GM20431 (cell line): ENCODE data around the gene DENND1A.
"Not testable (repeated sequence)": the region's sequence is repeated elsewhere in the genome, so short reads cannot be mapped to it uniquely, and the experiment has no call there.

ENCODE experiments used
- in situ Hi-C: fragments of 300-500 bp; cut with MseI, MboI; formaldehyde crosslinking; loops from one replicate; pipeline ENCODE4 v1.15.0; 2020; ENCODE audit warnings: low sequenced_read_pairs; ENCODE audit not compliant: unreplicated experiment

Gene DENND1A

DNA sequence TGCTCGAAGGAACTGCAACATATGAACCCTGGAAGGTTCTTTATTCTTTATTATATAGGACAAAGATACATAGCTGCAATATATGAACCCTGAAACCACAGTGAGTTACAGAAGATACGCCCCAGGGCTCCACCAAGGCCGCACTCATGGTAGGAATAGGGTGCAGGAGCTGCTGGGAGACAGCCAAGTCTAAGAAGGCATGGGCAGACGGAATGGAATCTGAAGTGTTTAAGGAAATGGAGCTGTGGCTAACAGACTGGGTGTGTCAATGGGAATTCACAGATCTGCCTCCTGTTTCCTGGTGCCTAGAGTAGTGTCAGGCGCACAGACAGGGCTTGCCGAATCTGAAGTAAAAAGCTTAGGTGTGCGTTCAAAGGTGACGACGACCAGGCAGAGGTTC, 286.4 kb downstream of the DENND1A start:
- in situ Hi-C loops: no loop called here

DNA sequence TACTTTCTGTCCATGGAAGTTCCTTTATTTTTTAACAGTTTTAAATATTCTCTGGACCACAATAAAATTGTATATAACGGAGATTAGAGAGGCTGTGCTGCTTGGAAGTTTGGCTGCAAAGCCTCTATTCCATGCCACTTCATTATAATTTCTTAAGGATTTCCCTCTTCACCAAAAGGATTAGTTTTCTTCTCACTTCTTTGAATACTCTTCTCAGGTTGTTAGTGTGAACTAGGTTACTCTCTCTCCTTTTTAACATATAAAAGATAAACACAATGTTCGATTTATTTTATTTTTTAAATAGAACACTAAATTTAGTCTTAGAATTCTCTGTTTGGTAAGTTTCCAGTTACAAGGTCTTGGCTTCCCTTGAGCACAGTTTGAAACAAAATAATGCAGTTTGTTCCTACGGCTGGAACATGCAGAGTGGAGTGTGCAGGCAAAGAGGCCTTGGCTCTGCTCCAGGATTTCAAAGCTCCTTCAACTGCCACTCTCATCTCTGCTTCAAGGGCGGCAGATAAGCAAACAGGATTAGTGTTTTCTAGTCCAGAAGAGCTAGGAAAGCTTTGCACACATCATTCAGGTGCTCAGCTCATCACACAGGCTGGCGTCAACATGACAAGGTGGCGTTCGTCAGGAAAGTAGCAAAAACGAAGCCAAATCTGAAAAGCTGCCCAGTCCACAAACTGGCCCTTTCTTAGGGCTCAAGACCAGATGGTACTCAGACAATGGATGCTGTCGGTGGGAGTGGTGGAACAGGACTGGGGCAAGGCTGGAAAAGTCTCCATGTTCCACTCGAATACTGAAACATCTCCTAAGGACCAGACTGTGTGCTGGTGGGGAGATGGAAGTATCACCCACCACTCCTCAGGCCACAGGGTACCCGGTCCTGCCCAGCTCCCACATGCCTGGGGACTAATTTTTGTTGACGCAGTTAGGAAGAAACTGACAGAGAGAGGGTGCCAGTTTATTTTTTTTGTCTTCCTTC, 287.3 kb downstream of the DENND1A start:
- in situ Hi-C loops: no loop called here

DNA sequence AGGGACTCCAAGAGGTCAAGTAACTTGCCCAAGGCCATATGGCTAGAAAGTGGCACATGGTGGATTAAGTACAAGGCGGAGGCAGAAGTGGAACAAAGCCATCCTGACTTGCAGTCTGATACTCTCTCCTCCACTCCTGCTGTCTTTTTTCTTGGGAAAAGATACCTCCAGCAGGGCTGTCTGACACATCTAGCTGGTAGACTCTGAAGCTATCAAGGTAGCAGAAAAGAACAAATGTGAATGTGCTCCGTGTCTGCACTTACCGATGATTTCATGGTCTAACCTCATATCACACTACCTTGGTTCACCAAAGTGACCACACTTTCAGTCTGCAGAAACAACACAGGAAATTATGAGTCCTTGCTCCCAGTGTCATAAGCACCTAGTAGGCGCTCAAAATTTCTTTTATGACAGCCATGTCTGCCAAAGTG, 289.1 kb downstream of the DENND1A start:
- in situ Hi-C loops: no loop called here

DNA sequence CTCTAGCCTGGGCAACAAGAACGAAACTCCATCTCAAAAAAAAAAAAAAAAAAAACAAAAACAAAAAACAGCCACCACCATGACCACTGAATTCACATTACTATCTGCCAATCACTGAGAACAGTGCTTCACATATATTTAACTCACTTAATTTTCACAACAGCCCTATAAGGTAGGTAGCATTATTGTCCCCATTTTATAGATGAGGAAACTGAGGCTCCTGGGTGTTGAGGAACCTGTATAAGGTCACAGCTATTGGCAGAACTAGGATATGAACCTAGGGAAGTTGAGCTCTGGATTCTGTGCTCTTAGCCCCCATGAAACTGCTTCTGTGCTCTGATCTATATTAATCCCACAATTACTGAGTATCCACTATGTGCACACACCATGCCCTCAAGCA, 290.2 kb downstream of the DENND1A start:
- in situ Hi-C loops: no loop called here

DNA sequence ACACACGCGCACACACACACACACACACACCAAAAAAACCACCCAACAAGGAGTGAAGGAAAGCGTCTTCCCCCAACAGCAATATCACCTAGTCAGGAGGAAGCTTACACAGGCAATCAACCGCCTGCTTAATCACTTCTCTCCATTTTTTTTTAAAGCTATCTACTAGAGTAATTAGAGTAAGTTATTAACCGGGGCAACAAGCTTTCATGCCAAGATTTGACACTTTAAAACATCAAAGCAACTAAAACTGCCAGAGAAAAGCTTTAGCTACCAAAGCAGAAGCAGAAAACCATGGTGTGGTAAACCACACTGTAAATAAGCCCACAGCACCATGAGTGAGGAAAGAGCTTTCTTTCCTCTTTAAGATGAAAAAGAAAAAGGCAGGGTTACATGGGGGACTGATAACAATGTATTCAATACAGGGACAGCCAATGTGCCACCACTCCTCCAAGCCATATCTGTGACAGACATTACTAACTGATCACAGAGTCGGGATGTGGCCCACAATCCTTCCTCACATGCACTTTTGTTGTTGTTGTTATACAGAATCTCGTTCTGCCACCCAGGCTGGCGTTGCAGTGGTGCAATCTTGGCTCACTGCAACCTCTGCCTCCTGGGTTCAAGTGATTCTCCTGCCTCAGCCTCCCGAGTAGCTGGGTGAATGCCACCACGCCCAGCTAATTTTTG, 291.8 kb downstream of the DENND1A start:
- in situ Hi-C loops: no loop called here

DNA sequence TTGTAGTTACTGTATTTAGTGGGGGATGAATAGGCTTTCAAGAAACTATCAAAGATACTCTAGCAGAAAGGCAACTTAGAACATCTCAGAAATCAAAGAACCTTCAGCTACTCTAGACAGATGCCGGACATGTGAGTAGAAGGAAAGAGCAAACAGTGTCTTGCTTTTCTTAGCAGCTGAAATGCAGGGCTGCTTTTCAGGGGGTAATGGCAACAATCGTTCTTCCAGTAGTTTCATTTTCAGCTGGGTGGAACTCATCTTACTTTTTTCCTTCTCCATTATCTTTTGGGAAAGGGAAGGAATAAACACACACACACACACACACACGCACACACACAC, 292.4 kb downstream of the DENND1A start:
- in situ Hi-C loops: no loop called here

DNA sequence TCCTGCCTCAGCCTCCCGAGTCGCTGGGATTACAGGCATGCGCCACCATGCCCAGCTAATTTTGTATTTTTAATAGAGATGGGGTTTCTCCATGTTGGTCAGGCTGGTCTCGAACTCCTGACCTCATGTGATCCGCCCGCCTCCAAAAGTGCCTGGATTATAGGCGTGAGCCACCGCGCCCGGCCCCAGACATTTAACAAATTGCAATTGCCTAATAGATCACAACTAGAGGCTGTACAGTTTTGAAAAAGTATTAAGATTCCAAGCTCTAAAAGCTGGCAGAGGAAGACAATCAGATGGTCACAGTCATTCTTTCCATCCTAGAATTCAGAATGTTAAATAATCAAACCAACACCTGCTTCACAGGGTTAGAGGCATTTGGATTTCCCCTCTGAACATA, 293.1 kb downstream of the DENND1A start:
- in situ Hi-C loops: not testable (repeated sequence)

DNA sequence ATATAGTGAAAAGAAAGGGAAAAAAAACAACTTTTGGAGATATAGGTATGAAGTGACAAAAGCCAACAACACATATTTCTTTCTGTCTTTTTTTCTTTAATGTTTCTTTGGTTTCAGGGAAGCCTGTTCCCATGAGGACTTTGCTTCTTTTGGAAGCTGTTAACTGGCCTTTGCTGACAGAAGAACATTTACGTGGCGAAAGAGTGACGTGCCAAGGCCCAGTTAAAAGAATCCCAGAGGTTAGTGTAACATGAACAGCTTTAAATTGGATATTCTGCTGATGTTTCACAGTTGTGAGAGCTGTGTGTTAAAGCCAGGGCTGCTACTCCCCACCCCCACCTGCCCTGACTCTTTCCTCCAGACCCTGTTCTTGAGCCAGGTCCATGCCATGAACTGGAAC, 298.1 kb downstream of the DENND1A start:
- in situ Hi-C loops: no loop called here

DNA sequence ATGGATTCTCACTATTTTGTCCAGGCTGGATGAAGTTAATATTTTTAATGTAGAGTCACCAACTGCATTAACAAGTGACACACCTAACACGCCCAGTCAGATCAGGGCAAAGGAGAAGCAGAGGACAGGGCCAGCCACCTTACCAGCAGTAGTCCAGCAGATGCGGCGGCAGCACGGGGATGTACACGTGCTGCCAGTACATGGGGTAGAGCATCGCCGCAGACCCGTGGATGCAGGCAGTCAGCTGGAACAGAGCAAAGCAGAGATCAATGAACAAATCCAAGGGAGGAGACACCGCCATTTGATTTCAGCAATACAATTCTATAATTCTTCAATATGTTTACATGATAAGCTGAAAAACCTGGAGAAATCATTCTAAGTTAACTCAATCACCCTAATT, 299.7 kb downstream of the DENND1A start:
- in situ Hi-C loops: no loop called here

DNA sequence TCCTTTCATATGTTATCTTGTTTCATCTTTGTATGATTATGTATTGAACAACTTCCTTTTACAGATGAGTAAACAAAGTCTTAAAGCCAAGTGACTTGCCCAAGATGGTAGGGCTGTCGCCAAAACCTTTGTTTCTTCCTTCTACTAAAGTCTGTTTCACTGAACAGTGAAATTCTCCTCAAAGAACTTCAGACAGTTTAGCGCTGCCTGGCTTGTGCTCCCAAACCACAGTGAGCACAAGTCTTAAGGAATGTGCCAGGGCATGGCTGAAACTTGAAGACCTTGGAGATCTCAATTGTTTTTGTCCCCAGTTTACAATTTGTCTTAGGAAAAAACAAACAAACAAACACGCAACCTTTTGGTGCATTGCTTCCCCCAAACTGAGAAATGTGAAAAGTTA, 300.4 kb downstream of the DENND1A start:
- in situ Hi-C loops: no loop called here

DNA sequence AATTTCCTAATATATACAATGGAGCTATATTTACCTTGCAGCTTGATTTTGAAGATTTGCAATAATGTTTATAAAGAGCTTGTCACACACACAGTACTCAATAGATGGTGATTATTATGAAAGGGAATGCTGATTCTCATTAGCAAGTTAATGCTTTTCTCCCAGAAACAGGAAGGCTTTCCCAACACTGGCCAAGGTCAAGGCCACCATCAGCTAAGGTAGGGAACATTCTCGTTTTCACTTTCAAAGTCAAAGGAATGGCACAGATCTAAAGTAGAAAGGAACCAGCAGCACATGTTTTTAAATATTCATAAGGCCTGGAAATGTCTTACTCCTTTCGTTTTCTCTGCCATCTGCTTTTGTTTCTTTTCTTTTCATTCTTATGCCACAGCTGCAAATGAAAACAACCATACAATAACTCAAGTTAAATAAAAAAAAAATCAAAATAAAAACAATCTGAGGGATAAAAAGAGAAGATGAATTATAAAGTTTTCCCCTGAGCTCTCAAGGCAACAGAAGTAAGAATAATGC, 307.1 kb downstream of the DENND1A start:
- in situ Hi-C loops: no loop called here

DNA sequence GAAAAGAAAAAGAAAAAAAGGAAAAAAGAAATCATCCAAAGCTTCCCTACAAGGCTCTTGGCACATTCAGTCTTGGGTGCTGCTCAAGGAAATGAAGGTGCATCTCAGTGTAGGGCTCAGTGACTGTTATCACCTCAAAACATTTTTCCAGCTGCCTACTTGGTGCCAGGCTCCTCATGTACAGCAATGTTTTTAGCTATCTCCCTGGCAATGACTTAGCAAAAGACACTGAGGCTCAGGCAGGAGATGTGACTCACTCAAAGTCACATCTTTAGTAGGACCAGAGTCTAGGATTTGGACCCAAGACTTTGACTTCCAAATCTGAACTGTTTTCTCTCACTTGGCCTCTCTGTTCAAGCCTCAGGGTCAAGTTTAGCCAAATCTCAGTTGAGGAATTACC, 309.7 kb downstream of the DENND1A start:
- in situ Hi-C loops: no loop called here

DNA sequence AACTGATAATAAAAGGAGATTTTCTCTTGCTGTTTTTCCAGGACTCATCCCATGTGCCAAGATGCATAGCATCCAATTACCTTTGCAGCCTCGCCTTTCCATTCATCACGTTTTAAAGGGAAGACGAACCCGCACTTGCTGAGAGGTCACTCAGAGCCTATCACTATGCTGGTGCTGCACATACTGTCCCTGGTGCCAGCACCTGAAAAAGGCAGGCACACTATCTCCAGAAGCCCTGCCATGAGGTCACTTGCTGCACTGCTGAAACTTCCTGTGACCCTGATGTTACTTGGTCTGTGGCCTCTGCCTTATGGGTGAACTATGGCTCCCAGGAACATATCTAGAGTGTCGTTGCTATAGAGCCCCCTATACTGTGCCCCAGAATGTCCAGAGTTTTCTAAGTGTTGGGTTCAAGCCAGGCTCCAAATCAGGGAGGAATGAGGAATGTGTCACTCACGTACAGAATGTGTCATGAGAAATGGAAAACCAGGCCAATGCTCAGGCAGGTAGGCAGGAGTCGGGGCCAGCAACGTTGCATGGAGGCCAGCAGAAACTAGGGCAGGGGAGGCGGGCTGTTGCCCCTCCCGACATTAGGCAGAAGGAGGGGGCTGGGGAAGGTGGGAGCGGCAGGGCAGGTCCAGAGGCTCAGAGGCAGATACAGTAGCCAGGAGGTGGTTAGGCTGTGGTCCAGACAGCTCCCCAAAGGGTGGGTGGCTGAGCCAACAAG, 311.8 kb downstream of the DENND1A start:
- in situ Hi-C loops: no loop called here

DNA sequence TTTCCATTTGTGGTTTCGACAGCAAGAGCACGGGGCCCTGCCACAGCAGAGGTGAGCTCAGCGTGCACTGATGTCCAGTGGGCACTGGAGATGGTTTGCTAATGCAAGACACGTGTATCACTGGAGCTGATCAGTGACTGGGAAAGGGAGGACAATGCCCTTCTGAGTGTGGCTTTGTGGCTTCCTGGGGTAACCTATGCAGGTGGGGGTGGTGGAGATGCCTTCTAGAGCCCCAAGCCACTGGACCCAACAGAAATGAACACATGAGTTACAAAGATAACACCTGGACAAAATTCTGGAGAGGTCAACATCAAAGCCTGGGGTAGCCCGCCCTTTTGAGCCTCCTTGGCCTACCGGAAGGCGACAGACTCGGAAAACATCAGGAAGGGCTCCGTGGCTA, 312.6 kb downstream of the DENND1A start:
- in situ Hi-C loops: no loop called here

DNA sequence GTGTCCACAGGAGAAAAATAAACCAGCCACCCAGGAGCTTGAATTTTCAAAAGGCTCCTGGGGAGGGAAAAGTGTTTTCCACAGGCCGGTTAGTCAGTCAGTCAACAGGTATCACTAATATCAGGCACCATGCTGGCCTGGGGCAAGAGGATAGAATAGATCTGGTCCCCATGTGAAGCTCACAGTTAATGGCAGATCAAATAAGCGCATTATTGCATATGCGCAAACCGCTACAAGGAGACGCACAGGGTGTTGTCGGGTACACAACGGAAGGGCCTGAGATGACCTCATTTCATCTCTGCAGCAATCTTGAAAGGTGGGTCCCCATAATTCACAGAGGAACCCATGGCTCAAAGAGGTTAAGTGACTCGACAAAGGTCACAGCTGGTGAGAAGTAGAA, 313.2 kb downstream of the DENND1A start:
- in situ Hi-C loops: no loop called here

DNA sequence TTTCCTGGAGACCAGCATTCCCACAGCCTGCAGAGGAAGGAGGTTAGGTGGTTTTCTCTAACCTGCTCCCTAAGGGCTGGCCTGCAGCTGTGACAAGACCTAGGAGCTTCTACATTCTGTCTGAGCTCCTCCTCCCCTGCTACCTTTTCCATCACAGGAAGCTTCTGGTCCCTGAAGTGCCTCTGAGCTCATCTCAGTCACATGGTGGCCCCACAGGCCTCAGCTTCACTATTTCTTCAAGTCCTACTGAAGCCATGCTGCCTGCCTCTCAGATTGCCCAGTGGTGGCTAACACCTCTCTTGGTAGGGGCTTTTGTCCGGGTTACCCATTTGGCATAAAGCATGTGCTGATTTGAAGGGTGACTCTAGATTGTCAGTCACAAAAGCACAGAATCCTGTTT, 314.5 kb downstream of the DENND1A start:
- in situ Hi-C loops: no loop called here

DNA sequence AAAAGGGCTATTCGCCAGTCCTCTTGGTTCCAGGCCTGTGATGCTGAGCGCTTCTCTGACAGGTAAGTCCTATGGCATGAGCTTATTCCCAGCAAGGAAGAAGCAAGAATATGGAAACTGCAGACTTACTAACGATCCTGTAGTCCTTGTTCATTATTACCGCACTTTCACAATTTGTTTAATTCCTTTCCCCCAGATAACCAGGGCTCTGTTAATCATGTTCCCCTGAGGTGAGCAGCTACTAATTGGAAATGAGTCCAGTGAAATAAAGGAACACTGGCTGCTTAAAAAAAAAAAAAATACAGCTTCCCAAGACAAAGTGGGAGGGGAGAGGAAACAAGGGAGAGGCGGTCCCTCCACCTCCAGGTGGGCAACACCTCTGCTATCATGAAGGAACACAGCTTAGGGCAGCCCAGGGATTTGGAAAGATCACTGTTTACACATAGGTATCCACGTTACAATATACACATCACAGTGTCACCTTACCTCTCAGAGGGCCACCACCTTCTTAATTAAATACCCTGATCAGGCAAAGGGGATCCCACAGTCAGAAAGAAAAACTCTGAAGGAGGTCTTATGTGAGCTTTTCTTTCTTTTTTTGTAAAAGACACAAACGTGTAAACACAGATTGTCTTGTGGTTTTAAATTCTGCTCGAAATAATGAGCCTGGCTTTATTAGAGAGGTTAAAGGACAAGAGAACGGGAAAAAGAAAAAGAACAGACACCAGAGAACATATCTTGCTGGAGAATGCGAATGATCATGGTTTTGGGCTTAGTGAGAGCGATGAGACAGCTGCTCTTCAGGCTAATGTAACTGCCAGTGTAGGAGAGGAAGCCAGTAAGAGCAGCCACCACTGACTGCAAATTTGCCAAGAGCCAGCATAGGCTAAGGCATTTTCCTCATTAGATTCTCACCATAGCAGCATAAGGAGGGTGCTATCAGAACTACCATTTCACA, 315.3 kb downstream of the DENND1A start:
- in situ Hi-C loops: no loop called here

DNA sequence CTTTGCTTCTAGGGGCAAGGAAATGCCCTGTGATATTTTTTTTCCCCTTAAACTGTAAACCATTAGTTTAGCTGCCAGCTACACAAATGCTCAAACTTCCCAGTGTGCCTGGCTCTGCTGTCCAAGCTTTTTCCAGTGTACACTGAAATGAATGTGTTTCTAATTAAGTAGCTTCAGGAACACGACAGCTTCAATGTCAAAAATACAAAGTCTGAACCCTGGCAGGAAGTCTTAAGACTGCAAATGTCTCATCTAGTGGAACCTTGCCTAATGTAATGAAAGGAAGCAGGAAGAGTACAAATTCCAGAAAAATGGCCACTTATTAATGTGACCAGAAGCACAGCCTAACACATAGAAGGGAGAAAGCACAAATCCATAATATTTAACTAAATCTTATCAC, 318.7 kb downstream of the DENND1A start:
- in situ Hi-C loops: no loop called here

DNA sequence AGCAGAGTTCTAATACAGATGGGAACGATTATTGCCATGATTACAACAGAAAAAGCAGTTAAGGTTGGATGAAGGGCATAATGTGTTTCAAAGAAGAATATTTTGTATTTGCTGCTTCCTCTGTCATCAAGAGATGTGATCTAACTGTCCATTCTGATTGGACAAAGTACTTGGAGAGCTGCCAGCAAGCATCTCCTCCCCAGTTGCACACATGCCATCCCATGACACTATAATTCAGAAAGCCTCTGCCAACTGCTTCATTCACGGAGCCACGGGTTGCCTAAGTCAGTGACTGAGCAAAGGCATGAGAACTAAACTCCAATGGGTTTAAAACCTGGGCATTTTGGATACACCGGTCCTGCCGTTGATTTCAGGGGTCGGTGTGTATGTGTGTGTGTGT, 320.1 kb downstream of the DENND1A start:
- in situ Hi-C loops: no loop called here

DNA sequence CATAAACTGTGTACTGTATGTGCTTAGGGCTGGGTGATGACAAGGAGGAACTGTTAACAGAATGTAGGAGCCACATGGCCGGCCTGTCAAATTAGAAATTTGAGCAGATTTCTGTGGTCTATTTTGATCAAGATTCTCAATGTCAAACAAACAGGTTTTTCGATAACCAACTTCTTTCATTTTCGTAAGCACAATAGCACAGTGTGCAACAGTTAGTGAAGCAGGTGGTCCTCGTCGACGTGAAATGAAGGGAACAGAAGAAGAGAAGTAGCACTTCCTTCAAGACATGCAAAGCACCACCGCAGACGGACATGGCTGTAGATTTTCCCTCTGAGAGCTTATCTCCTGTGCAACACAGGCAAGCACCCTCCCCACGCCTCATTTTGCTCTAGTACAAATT, 321.8 kb downstream of the DENND1A start:
- in situ Hi-C loops: no loop called here
